SH-SY5Y (cell line): Measurements from ENCODE around the gene LYL1.

Source experiments
- GATA2 ChIP-seq: IDR thresholded peaks from 2 replicates; pipeline ENCODE4 v1.6.1; 2011; ENCODE audit warnings: mild to moderate bottlenecking, low read depth, low read length
- GATA3 ChIP-seq: IDR thresholded peaks from 2 replicates; pipeline ENCODE4 v1.6.1; 2011; ENCODE audit warnings: low read depth, mild to moderate bottlenecking, low read length, moderate library complexity

LYL1 gene

GRCh38 chr19:13119627-13120026 is 17.0 kb upstream of the LYL1 start:
- TF ChIP-seq GATA3 (no peak), GATA2 (no peak)

DNA sequence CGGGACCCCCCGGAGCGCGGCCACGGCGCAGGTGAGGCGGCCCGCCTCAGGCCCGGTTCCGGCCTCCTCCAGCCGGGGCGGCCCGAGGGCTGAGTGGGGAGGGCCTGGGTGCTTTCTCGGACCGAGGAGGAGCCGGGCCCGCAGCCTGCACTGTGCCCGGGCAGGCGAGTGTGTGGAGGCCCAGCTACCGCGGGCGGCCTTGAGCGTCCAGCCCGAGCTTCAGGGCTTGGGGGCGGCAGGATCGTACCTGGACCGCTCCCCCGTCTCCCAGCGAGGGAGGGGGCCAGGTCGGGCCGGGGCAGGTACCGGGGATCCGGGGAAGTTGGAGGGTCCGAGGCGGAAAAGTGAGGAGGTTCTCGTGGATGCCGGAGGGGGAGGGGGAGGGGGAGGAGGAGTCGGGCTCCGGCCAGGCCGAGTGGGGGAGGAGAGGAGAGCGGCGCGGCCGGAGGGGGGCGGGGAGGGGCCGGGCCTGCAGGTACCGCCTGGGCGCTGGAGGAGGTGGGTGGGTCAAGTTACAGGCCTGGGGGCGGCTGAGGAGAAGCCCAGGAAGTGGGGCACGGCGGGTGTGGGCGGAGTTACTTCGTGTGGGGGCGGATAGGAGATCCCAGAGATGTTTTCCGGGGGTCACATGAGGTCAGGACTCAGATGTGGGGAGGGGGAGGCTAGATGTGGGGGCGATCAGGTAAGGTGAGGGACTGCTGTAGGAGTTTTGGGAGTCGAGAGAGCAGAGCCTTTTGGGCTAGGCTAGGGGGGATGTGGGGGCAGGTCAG is 16.0 kb upstream of the LYL1 start:
- no peak for TF ChIP-seq GATA2
- TF ChIP-seq GATA3, result no peak

- no peak for TF ChIP-seq GATA3
- no peak for TF ChIP-seq GATA2
These were observed 15.2 kb upstream of the LYL1 start, which contains the start of gene NACC1 for GRCh38 chr19:13117772-13118423. NACC1 (plus strand) TSS chr19:13118264; CDS start chr19:13135208, 16,944 bp downstream.

DNA sequence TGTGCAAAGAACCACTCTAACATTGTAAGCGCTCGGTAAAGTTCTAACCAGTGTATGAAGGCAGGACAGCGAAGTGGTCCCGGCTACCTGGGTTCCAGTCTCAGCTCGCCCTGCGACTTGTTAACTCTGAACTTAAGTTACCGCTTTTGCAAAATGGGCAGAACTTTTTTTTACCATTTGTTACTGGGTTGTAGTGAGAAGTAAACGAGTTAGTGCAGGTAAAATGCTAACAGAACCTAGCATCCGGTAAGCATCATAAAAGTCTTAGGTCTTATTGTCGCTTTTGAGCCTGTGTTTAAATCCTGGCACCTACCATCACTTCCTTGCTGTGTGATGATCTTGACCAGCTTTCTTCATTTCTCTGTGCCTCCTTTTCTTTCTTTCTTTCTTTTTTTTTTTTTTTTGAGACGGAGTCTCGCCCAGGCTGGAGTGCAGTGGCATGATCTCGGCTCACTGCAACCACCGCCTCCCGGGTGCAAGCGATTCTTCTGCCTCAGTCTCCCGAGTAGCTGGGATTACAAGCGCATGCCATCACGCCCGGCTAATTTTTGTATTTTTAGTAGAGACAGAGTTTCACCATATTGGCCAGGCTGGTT is 14.6 kb upstream of the LYL1 start:
- no peak for TF ChIP-seq GATA2
- no peak for TF ChIP-seq GATA3

- TF ChIP-seq GATA3 (no peak), GATA2 (no peak)
These were observed 13.9 kb upstream of the LYL1 start, which contains the start of gene TRMT1 for GRCh38 chr19:13116282-13117175. TRMT1 (minus strand) TSS chr19:13116740; CDS start chr19:13116399, 341 bp downstream.

- TF ChIP-seq GATA2 (no peak), GATA3 (no peak)
These were observed 13.3 kb upstream of the LYL1 start for GRCh38 chr19:13115936-13116281.

DNA sequence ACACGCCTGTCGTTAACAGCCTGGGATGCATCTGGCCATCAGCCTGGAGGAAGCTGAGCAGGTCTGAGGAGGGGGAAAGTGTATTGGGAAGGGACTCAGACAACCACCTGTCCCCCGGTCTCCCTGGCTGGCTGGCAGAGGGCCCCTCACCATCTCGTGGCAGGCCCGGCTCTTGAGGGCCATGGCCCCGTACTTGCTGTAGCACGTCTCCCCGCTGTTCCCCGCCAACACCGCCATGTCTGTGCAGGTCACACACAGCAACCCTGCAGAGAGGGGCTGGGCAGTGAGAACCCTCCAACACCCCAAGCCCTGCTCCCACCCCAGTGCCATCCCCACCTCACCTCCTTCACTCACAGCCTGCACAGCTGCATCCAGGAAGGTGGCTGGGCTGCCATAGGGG is 9.9 kb upstream of the LYL1 start:
- TF ChIP-seq GATA2 (no peak), GATA3 (no peak)

- TF ChIP-seq GATA2 (no peak), GATA3 (no peak)
These were observed 7.5 kb upstream of the LYL1 start for GRCh38 chr19:13110099-13110610.

GRCh38 chr19:13109361-13110098 is 6.9 kb upstream of the LYL1 start:
- TF ChIP-seq GATA3, result no peak
- no peak for TF ChIP-seq GATA2

GRCh38 chr19:13104848-13105711 is 2.4 kb upstream of the LYL1 start:
- TF ChIP-seq GATA3 (no peak), GATA2 (no peak)

GRCh38 chr19:13104360-13104847 is 1.7 kb upstream of the LYL1 start:
- no peak for TF ChIP-seq GATA3
- no peak for TF ChIP-seq GATA2

DNA sequence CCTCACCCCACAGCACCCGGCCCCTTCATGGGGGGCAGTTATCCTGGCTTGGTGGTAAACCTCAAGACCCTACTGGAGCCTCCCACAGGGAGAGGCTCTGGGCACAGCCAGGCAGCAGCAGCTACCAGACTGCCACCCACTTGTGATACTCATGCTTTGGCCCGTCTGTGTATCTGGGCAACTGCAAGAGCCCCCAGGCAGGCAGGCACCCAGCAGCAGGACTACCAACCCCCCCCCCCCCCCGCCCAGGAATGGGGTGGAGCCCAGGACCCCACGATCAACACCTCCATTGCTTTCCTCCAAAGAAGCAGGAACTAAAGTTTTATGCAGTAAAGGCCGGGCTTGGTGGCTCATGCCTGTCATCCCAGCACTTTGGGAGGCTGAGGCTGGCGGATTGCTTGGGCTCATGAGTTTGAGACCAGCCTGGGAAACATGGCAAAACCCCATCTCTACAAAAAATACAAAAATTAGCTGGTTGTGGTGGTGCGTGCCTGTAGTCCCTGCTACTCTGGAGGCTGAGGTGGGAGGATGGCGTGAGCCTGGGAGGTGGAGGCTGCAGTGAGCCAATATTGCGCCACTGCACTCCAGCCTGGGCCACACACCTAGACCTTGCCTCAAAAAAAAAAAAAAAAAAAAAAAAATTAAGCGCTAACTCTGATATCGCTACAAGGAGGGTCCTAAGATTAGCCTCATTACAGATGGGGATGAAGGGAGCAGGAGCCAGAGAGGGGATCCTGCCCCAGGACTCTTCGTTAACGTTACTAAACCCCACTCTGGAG is 1.1 kb upstream of the LYL1 start:
- TF ChIP-seq GATA2 (no peak), GATA3 (no peak)
